GM18867 (cell line): Measurements from ENCODE around the gene DPEP3.
"Not testable (repeated sequence)": the region's sequence is repeated elsewhere in the genome, so short reads cannot be mapped to it uniquely, and the experiment has no call there.

Experiments used
- ATAC-seq: cut with Tn5 transposase; IDR thresholded peaks from one replicate; pipeline ENCODE4 v1.9.1; 2021; ENCODE audit warnings: mild to moderate bottlenecking, moderate library complexity; ENCODE audit not compliant: unreplicated experiment

DPEP3 gene

GRCh38 chr16:67946128-67946569 lies 34.1 kb downstream of the DPEP3 start:
- ATAC-seq, result no peak

GRCh38 chr16:67945392-67945933 lies 34.8 kb downstream of the DPEP3 start:
- ATAC-seq, result no peak

GRCh38 chr16:67944690-67945391 lies 35.5 kb downstream of the DPEP3 start:
- ATAC-seq, result no peak

- no peak for ATAC-seq
Measured at GRCh38 chr16:67943619-67944504, 36.4 kb downstream of the DPEP3 start, which contains the start of gene LCAT. LCAT (minus strand) TSS chr16:67944120; CDS start chr16:67944101, 19 bp downstream.

- no peak for ATAC-seq
Measured at GRCh38 chr16:67943256-67943618, 37.1 kb downstream of the DPEP3 start.

GRCh38 chr16:67942510-67943255 lies 37.6 kb downstream of the DPEP3 start:
- ATAC-seq, result no peak

- ATAC-seq, result peak; percentile 43
Measured at GRCh38 chr16:67942200-67942509, 38.1 kb downstream of the DPEP3 start.

- ATAC-seq, result no peak
Measured at GRCh38 chr16:67941469-67942199, 38.7 kb downstream of the DPEP3 start.

GRCh38 chr16:67940446-67941089 lies 39.7 kb downstream of the DPEP3 start:
- no peak for ATAC-seq

GRCh38 chr16:67939507-67940445 lies 40.5 kb downstream of the DPEP3 start:
- no peak for ATAC-seq

GRCh38 chr16:67937713-67938112 lies 42.6 kb downstream of the DPEP3 start:
- ATAC-seq, result not testable (repeated sequence)

GRCh38 chr16:67936880-67937605 lies 43.3 kb downstream of the DPEP3 start:
- ATAC-seq, result peak; percentile 56

- no peak for ATAC-seq
Measured at GRCh38 chr16:67936124-67936879, 44.0 kb downstream of the DPEP3 start, which contains the start of gene PSMB10. PSMB10 (minus strand) TSS chr16:67936850; CDS start chr16:67936749, 101 bp downstream.

- peak; percentile 92 for ATAC-seq
Measured at GRCh38 chr16:67935402-67936123, 44.7 kb downstream of the DPEP3 start.

GRCh38 chr16:67935101-67935401 lies 45.2 kb downstream of the DPEP3 start:
- ATAC-seq, result no peak

GRCh38 chr16:67934306-67935100 lies 45.8 kb downstream of the DPEP3 start:
- ATAC-seq, result no peak
